Suppressor macrophage treated with lipopolysaccharide for 4 hours (primary cell): ENCODE measurements around the gene DNAJC21.
A peak's percentile ranks its signal among the peaks of the same experiment; 100 is the strongest.
"Not testable (repeated sequence)": the region's sequence is repeated elsewhere in the genome, so short reads cannot be mapped to it uniquely, and the experiment has no call there.

ENCODE experiments used
- DNase-seq: peaks from one replicate; pipeline ENCODE4 v3.0.0-alpha.2; 2020

The DNAJC21 gene

DNA sequence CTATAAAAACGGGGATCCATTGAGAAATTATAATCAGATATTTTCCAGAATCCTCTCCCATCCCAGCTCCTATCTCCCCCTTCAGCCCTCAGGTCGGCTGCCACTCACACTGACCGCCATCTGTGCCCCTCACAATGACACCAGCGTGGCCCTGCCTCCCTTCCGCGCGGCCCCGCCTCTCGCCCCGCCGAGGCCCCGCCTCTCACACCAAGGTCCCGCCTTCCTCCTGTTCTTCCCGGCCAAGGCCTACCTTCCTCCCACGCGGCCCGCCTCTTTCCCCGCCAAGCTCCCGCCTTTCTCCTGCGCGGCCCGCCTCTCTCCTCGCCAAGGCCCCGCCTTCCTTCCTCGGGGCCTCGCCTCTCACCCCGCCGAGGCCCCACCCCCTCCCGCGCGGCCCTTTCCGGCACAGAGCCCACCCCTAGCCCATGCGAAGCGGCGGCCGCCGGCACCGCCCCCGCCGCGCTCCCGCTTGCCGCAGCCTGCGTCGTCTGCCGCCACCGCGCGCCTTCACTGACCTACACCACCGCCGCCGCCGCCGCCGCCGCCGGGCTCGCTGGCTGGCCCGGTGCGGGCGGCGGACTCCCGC is at the start of gene DNAJC21:
Gene DNAJC21, plus strand, starts transcription at position 426 of the 586 bp plus-strand sequence. CDS start 261 bp downstream, outside the sequence.
- DNase-seq = peak; percentile 99

- DNase-seq = peak; percentile 4
Observed at GRCh38 chr5:34881246-34881645, 48.1 kb upstream of the DNAJC21 start.

DNA sequence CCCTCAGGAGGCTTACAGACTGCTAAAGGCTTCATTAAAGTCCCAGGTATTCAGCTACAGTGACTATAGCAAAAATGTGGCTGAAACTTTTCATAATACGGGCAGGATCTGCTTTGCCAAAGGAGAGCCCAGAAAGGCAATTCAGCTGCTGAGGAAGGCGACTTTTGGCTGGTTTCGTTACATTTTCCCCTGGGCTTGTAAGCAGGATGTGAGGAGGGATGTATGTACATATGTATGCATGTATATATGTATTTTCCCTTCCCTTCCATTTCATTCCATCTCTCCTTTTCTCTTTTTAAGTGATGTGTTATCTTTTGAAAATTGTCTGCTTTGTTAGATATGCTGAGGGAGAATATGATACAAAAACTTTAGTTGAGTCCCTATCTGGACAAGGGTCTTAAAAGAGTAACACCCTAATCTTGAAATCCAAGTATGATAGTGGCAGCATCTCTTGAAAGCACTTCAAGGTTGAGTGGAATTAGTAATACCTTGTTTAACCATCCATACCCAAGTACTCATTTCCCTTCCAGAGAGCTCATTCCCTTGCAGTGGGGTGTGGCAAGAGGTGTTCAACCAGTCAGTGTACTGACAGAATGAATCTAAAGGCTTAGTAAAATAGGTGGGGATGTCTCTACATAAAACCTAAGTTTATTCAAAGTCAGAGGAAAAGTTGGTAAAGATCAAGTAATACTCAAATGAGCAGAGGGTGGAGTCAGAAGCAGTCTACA is 42.8 kb upstream of the DNAJC21 start:
- no peak for DNase-seq

DNA sequence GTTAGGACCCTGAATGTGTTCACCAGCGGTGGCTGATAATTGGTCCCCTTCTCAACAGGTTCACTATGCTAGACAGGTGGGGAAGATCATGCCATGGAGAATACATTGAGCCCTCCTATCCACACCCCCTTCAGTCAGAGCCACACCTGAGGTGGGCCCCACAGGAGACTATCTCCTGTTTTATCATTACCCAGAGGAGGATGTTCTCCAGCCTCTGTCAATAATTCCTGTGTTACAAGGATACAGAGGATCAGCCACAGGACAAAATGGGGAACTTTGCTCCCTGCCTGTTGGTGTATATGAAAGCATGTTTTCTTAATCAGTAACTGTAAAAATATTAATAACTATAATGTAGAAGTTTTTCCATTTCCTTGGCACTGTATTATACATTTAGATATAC is 40.0 kb upstream of the DNAJC21 start:
- no peak for DNase-seq

GRCh38 chr5:34891981-34892380 is 37.4 kb upstream of the DNAJC21 start:
- no peak for DNase-seq

- no peak for DNase-seq
Observed at GRCh38 chr5:34892414-34892813, 36.9 kb upstream of the DNAJC21 start.

DNA sequence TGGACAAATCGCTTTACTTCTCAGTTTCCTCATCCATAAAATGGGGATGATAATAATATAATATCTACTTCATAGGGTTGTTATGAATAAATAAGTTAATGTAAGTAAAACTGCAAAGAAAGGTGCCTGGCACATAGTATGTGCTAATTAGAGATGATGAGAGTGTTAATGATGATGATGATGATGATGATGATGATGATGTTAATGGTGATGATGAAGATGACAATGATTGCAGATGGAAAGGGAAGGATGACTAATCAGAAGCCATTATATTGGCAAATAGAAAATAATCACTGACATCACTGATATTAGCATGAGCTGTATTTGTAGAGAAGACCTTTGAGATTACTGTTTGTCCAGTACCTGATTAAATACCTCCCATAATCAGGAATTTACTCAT is 34.6 kb upstream of the DNAJC21 start:
- no peak for DNase-seq

GRCh38 chr5:34895641-34896419 is 33.5 kb upstream of the DNAJC21 start:
- DNase-seq = no peak

DNA sequence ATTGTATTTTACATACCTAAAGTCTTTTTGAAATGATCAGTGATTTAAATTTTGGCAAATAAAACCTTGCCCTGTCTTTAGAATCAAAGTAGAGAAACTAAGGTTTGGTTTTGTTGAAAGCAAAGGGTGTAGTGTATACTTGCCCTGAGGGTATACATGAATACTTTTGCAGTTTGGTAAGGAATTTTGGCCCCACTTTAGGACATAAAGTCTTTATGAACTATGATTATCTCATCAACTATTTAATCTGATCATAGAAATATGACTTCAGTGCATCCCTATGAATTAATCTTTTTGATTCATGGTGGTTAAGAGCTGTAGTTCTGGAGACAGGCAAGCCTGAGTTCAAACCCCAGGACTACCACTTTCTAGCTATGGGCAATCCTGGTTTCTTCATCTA is 31.7 kb upstream of the DNAJC21 start:
- DNase-seq = no peak

DNA sequence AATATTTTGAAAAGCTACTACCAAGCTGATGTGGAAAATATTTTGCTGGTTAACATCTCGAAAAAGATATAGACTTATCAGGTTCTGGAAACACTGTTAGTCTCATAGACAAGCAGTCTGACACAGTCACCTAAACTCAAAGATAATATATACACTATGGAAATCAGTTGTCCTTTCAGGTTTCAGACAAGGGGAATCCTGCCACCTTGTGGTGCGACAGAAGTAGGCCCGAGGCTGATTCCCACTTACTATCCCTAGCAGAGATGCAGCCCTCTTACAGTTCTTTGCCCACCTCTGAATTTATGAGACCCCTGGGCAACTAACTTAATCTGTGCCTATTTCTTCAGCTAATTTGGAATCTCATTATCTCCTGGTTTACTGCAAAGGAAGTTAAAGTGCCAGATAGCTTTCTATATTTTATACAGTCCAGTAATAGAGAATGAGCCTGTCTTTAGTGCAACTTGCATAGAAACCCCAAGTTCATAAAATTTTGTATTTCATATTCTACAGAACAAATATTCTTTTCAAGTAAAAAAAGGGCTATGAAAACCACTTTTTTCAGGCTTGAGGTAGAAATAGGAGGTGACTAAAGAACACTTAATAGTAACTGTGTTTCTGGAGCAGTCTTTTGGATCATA is 31.0 kb upstream of the DNAJC21 start:
- DNase-seq = peak; percentile 71

DNA sequence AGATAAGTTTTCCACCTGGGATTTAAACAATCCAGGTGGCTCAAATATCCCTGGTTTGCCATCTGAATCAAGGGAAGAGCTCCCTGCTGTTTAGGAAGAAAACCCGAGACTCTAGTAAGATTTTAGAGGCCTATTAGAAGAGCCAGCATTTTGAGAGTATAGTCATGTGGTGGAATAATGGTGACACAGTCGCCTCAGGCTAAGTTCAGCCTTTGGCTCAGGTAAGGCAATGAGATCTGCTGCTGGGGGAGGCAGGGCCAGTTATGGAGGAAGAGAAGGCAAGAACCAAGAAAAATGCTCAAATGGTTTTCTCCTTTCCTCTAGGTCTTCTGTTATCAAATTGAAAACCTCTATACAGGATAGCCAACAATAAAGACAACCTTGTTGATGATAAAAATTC is 30.3 kb upstream of the DNAJC21 start:
- no peak for DNase-seq

DNA sequence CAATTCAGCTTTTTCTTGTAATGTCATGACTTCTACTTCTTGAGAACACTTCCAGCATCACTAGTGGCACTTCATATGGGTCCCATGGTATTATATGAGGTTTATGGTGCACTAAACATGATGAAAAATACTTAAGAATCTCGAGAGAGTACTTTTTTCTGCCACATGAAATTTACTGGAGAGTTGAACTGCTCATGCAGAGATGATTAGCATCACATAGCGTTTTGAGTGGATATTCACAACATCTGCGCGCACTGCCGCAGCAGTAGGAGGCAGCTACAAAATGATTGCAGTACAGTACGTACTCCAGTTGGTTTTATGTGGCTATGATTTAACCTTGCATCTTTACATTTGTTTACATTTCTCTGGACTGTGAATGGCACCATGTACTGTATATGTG is 28.7 kb upstream of the DNAJC21 start:
- DNase-seq = no peak

GRCh38 chr5:34903260-34903659 is 26.1 kb upstream of the DNAJC21 start:
- no peak for DNase-seq

GRCh38 chr5:34905564-34905963 is 23.8 kb upstream of the DNAJC21 start:
- no peak for DNase-seq

DNA sequence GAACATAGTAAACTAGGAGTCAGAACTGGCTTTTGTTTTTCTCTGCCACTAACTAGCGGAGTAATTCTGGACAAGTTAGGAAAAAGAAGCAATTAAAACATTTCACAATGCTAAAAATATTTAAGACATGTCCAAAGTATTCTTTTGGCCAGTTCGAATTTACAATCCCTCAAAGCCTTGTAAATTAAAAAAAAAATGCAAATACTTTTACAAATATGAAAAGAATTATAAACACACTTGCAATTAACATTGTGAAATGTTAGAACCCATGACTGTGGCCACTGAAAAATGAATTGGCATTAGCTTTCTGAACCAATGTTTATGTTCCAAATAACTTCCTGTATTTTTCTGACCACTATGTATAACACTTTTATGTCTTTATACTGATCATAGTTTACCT is 16.3 kb upstream of the DNAJC21 start:
- DNase-seq = no peak

GRCh38 chr5:34914671-34915138 is 14.7 kb upstream of the DNAJC21 start:
- DNase-seq = no peak

DNA sequence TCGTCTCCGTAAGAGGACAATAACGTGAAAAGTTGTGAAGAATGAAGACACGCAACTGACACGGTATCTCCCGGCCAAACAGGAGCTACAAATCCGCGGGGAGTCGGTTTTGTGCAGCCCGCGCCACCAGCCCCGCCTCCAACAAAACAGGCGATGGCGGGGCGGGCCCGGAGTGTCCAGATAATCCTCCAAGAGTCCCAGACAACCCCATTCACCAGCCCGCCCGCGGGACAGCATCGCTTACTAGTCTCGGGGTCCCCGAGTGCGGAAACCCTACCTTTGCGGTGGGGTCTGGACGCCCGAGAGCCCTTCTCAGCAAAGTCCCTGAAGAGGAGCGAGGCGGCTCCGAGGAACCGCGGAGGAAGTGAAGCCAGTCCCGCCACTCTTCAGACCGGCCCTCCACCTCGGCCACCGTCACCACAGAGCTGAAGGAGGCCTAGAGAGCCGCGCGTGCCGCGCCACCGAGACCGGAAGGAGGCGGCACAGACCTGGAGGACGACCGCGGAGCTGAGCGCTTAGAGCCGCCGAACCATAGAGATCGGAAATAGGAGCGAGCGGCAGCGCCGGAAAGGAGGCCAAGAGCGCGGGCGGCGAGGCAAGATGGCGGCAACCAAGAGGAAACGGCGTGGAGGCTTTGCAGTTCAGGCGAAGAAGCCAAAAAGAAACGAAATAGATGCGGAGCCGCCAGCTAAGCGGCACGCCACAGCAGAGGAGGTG is 14.1 kb upstream of the DNAJC21 start, which contains the start of the genes BRIX1 and RAD1:
Gene BRIX1, plus strand, starts transcription at position 573 of the 717 bp plus-strand sequence. Its CDS starts 28 bp downstream, at position 601.
Gene RAD1, minus strand, starts transcription at position 366 of the 717 bp plus-strand sequence. CDS start 612 bp downstream, outside the sequence.
- peak; percentile 98 for DNase-seq

GRCh38 chr5:34915856-34916192 is 13.5 kb upstream of the DNAJC21 start:
- DNase-seq = no peak

- no peak for DNase-seq
Observed at GRCh38 chr5:34916518-34916917, 12.8 kb upstream of the DNAJC21 start.

GRCh38 chr5:34918025-34918424 is 11.3 kb upstream of the DNAJC21 start:
- DNase-seq = no peak

GRCh38 chr5:34919077-34919476 is 10.3 kb upstream of the DNAJC21 start:
- DNase-seq = no peak

DNA sequence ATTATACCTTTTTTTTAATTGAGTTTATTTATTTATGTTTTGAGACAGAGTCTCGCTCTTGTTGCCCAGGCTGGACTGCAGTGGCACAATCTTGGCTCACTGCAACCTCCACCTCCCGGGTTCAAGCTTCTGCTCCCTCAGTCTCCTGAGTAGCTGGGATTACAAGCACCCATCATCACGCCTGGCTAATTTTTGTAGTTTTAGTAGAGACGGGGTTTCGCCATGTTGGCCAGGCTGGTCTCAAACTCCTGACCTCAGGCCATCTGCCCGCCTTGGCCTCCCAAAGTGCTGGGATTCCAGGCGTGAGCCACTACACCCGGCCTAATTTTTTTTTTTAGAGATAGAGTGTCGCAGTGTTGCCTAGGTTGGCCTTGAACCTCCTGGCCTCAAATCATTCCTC is 6.1 kb upstream of the DNAJC21 start:
- not testable (repeated sequence) for DNase-seq
